Duodenal mucosa (tissue), 2 donors: Measurements from ENCODE around the gene ZNF311.
A peak's percentile ranks its signal among the peaks of the same experiment; 100 is the strongest.

Source experiments
- H3K27ac ChIP-seq: one replicate; pipeline ENCODE4 v1.7.0; 2013; ENCODE audit warnings: low read depth, low read length
- H3K27me3 ChIP-seq, 2 donors: one replicate each; pipeline ENCODE4 v1.7.0; 2013; ENCODE audit warnings: low read length in 2 of 2, control low read depth in 1 of 2; ENCODE audit not compliant: insufficient read depth in 2 of 2, control insufficient read depth in 1 of 2
- H3K36me3 ChIP-seq, 2 donors: one replicate each; pipeline ENCODE4 v1.7.0; 2013; ENCODE audit warnings: low read length in 2 of 2, control low read depth in 1 of 2; ENCODE audit not compliant: insufficient read depth in 2 of 2, control insufficient read depth in 1 of 2
- H3K4me1 ChIP-seq, 2 donors: one replicate each; pipeline ENCODE4 v1.7.0; 2013; ENCODE audit warnings: low read length in 2 of 2, control low read depth in 1 of 2; ENCODE audit not compliant: insufficient read depth in 2 of 2, control insufficient read depth in 1 of 2
- H3K4me3 ChIP-seq, 2 donors: one replicate each; pipeline ENCODE4 v1.7.0; 2013; ENCODE audit warnings: low read length in 2 of 2, low read depth in 1 of 2
- H3K9ac ChIP-seq, 2 donors: one replicate each; pipeline ENCODE4 v1.7.0; 2013; ENCODE audit warnings: low read length in 2 of 2, low read depth in 1 of 2
- H3K9me3 ChIP-seq, 2 donors: one replicate each; pipeline ENCODE4 v1.7.0; 2013; ENCODE audit warnings: low read length in 2 of 2, control low read depth in 1 of 2; ENCODE audit not compliant: control insufficient read depth in 1 of 2

Gene ZNF311

DNA sequence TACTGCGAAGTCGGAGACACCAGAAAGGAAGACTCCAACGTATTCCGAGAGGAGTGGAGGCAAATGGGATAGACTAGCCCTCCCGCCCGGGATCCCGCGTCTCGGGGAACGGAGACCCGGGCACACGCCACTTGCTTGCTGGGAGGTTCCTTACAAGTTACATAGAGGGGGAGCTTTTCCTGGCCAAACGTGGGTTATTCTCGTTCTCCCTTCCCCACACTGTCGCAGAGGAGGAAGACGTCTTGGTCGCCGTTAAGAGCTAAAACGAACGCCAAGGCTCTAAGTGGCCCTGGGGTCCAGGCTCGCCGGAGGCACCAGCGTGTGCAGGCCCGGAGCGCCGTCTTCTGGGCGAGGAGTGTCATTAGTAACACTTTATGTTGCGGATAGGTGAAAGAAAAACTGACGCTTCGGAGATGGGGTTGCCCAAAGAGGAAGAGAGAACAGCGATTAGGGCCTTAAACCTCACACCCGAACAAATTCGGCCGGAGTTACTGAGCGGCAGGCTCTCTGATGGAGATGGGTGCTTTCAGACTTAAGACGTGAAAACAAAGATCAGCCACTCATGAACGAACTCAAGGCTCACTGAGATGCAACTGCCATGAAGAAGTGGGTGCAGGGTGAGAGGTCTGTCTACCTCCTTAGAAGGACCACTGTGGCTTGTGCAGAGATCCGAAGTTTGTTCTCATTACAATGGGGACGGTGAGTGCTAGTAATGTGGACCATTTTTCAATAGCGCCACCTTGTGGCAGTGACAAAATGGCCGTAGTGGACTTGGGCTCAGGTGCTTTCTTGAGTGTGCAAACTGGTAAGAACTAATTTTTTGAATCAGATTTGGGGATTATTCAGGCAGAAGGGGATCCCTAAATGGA lies 11.7 kb upstream of the ZNF311 start:
- Histone ChIP-seq H3K4me3 (peak overlapping the region; percentile 74 to 91), H3K9ac (peak overlapping the region; percentile 66 to 76), H3K36me3 (no peaks in the 10 kb centered on the region), H3K4me1 (peaks cover 0 to 6% of the 10 kb centered on the region in 2 donors), H3K9me3 (no peaks in the 10 kb centered on the region), H3K27ac (no peak overlapping the region), H3K27me3 (peaks cover 7 to 13% of the 10 kb centered on the region in 2 donors)

DNA sequence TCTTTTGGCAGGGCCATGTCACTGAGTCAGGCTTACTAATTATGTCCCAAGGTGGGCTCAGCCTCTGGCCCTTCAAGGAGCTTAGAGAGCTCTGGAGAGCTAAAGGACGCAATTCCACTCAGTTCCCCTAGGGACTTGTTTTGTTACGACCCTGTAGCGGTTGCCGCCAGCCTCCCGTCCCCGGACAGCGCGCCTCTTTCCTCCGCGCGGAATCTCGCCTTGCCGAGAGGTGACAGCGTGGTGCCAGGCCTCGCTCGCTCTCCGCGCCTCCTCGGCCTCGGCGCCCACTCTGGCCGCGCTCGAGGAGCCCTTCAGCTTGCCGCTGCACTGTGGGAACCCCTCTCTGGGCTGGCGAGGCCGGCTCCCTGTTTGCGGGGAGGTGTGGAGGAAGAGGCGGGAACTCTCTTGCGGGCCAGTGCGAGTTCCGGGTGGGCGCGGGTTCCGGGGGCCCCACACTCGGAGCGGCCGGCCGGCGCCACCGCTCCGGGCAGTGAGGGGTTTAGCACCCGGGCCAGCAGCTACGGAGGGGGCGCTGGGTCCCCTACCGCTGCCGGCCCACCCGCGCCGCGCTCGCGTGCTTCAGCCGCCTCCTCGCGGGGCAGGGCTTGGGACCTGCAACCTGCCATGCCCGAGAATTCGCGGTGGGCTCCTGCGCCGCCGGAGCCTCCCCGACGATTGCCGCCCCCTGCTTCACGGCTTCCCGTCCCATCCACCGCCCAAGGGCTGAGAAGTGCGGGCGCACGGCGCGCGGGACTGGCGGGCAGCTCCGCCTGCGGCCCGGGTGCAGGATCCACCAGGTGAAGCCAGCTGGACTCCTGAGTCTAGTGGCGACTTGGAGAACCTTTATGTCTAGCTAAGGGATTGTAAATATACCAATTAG lies 9.9 kb upstream of the ZNF311 start:
- H3K27ac ChIP-seq, result no peak overlapping the region
- no peaks in the 10 kb centered on the region for H3K36me3 ChIP-seq
- peaks cover 11 to 17% of the 10 kb centered on the region in 2 donors for H3K27me3 ChIP-seq
- H3K9me3 ChIP-seq, result no peaks in the 10 kb centered on the region
- H3K4me1 ChIP-seq, result peaks cover 0 to 6% of the 10 kb centered on the region in 2 donors
- no peak overlapping the region for H3K4me3 ChIP-seq
- no peak overlapping the region for H3K9ac ChIP-seq

DNA sequence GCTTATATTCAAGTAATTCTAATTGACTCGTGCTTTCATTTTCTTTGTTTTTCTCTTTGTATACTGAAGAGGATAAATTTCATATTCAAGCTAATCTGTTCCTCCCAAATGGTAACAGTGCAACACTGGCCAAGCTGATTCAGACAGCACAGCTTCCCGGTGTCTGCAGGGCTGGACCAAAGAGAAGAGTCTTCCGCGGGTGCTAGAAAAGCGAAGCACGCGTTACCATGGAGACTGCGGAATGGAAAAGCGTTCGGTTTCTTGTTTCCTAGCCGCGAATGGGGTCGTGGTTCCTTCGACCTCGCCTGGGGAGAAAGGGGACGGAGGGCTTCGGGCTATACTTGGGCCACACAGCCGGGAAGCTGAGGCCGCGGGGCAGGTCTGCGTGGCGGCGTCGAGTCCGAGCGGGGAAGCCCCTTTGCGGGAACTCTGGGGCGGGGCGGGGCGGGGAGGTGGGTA lies 6.2 kb upstream of the ZNF311 start:
- H3K27ac ChIP-seq, result no peak overlapping the region
- peaks cover 0 to 2% of the 10 kb centered on the region in 2 donors for H3K4me1 ChIP-seq
- peak overlapping the region; percentile 59 for H3K4me3 ChIP-seq
- peak overlapping the region in 1 of 2 donors; percentile 4 for H3K9ac ChIP-seq
- H3K9me3 ChIP-seq, result no peaks in the 10 kb centered on the region
- H3K36me3 ChIP-seq, result no peaks in the 10 kb centered on the region
- H3K27me3 ChIP-seq, result peaks cover 17% of the 10 kb centered on the region in 2 donors

DNA sequence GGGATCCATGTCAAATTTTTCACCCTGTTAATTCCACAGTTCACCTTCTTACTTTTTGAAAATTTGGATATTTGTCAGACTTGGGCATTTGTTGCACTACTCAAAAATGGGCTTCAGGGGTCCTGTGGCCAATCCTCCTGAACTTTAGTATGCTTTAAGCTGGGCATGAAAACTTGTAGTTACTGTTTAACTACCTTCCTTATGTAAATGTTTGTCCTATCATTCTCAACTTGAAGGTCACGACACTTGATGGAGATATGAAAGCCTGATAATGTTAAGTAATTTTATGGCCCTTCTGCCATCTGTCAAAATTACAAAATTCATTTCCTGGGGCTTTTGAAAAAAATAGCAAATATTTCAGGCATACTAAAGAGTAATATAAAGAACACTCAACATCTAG lies 4.2 kb upstream of the ZNF311 start:
- H3K4me3 ChIP-seq, result no peak overlapping the region
- no peaks in the 10 kb centered on the region for H3K36me3 ChIP-seq
- H3K9ac ChIP-seq, result no peak overlapping the region
- H3K9me3 ChIP-seq, result no peaks in the 10 kb centered on the region
- peaks cover 14% of the 10 kb centered on the region in 2 donors for H3K27me3 ChIP-seq
- no peaks in the 10 kb centered on the region for H3K4me1 ChIP-seq
- H3K27ac ChIP-seq, result no peak overlapping the region

DNA sequence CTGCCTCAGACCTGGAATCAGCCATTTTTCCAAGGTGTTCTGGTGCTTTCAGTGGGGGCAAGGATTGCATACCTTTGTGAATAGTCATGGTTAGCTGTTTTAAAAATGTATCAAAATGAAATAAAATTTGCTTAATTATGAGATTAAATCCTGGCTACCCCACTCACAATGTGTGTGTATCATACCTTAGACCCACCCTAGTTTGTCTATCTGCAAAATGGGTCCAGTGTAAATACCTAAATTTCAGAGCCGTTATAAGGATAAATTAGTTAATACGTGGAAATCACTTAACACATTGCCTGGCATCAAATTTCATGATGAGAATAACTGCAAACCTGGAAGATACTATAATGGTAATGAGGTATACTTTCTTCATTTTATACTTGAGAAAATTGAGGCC lies 3.0 kb upstream of the ZNF311 start:
- Histone ChIP-seq H3K27ac (no peak overlapping the region), H3K4me3 (no peak overlapping the region), H3K36me3 (no peaks in the 10 kb centered on the region), H3K4me1 (no peaks in the 10 kb centered on the region), H3K27me3 (peaks cover 12 to 14% of the 10 kb centered on the region in 2 donors), H3K9me3 (no peaks in the 10 kb centered on the region), H3K9ac (no peak overlapping the region)

DNA sequence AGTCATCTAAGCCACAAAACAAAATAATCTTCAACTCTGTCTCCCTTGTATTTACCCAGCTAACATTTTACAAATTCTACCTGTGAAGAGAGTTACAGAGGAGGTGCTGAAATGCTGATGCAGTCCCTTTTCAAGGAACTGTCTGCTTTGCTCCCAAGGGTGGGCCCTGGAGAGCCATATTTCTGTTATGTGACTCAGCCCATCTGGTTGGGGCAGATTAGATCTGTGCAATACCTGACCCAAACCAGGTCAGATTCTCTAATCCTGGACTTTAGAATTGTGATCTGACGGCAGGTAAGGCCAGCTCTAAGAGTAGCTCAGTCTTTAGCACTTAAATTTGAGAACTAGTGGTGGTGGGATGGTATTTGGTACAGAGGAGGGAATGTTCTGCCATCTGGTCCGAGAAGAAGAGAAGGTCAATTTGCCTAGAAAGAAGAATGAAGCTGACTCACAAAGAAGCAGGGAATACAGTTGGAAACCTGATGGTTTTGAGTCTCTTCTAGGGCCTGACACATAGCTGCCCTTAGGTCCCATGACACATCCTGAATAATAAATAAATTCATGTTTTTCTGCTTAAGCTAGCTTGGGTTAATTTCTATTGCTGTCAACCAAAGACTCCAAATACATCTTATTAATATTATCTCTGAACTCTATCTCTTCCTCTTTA lies 8.1 kb downstream of the ZNF311 start:
- no peak overlapping the region for H3K27ac ChIP-seq
- peaks cover 6 to 14% of the 10 kb centered on the region in 2 donors for H3K9me3 ChIP-seq
- H3K9ac ChIP-seq, result no peak overlapping the region
- H3K36me3 ChIP-seq, result peaks cover 0 to 3% of the 10 kb centered on the region in 2 donors
- no peaks in the 10 kb centered on the region for H3K27me3 ChIP-seq
- no peak overlapping the region for H3K4me3 ChIP-seq
- H3K4me1 ChIP-seq, result no peaks in the 10 kb centered on the region

DNA sequence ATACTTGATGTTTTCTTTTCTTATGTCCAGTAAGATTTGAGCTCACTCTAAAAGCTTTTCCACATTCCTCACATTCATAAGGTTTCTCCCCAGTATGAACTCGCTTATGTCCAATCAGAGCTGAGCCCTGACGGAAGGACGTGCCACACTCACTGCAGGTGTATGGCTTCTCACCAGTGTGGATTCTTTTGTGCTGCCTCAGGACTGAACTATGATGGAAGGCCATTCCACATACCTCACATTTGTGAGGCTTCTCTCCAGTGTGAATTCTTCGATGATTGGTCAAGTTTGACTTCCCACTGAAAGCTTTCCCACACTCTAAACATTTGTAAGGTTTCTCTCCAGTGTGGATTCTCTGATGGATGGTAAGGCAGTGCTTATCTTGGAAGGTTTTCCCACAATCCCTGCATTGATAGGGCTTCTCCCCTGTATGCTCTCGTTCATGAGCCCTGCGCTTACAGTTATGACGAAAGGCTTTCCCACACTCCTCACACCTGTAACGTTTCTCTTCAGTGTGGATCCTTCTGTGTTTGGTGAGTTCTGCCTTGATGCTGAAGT lies 9.9 kb downstream of the ZNF311 start:
- no peaks in the 10 kb centered on the region for H3K27me3 ChIP-seq
- H3K9ac ChIP-seq, result no peak overlapping the region
- H3K4me1 ChIP-seq, result no peaks in the 10 kb centered on the region
- no peak overlapping the region for H3K4me3 ChIP-seq
- peaks cover 0 to 3% of the 10 kb centered on the region in 2 donors for H3K36me3 ChIP-seq
- H3K9me3 ChIP-seq, result peaks cover 6 to 14% of the 10 kb centered on the region in 2 donors
- no peak overlapping the region for H3K27ac ChIP-seq

DNA sequence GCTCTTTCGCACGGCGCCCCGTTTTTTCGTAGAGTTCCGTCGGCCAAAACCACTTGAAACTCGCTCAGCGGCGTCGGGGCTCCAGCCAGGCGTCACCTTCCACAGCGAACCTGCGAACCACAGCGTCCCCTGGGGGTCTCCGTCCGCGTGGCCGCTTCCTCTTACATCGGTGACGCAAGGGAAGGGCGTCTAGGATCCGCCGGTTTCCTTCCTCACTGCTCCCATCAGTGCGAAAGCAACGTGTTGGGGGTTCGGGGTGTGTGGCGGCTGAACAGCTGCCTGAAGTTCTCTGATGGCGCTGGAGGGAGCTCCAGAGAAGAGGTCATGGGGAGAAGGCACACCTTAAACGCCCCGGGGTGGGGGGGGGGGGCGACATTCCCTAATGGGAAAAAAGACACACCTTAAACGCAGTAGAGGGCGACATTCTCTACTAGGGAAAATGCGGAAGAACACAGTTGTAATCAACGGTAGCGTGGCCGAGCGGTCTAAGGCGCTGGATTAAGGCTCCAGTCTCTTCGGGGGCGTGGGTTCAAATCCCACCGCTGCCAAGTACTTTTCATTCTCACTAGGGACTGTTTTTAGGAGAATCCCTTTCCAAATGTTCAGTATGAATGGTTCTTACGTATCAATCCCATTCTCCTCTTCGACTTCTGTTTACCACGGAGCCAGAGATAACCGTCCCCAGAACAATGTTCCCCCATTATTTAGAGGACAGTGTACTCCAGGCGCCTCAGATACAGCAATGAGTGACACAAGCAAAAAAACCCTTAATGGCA lies 16.4 kb downstream of the ZNF311 start:
- Histone ChIP-seq H3K27ac (no peak overlapping the region), H3K4me1 (peaks cover 0 to 4% of the 10 kb centered on the region in 2 donors), H3K9ac (peak overlapping the region in 1 of 2 donors; percentile 25), H3K27me3 (peaks cover 0 to 4% of the 10 kb centered on the region in 2 donors), H3K9me3 (no peaks in the 10 kb centered on the region), H3K36me3 (no peaks in the 10 kb centered on the region), H3K4me3 (peak overlapping the region; percentile 51 to 58)
